ENCODE data around the gene UBE2D1. TPM values are rescaled to one million over a fixed set of nuclear protein-coding genes. Genes with fewer than 3 reads are reported as not detected.

The UBE2D1 gene
- total RNA-seq, 6 donors from 2014 or later, result 2.1 to 28.6 (median 16.4) TPM

DNA sequence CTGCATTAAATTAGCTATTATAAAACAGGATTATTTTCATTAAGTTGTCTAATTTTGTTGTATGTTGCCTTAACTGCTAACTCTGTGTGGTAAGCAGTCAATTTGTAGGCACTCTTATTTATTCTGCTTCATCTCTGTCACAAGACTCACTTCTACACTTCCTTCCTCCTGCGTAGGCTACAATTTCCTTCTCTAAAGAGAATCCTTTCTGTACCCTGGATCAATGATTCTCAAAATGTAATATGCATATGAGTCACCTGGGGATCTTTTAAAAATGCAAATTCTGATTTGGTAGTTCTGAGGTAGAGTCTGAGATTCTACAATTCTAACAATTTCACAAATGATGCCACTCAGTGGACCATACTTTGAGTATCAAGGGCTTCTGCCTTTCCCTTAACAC, 4.4 kb upstream of the UBE2D1 start:
- H3K27me3 ChIP-seq, result no peaks in the 10 kb centered on the region

DNA sequence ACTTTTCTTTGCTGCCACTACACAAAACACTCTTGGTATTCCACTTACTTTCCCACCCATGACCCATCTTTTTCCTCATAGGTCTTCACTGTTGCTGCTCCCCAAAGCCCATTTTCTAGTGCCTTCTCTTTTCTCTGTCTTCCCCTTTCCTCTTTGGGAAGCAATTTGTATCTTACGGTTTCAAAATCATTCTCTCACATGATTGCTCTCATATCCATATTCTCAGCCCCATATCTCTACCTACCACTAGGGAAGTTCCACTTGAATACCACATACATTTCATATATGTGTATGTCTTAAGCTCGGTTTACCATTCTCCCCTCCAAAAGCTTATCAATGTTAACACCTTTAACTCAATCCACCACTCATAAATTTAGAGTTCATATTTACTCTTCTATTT, 3.2 kb upstream of the UBE2D1 start:
- no peaks in the 10 kb centered on the region for H3K9me3 ChIP-seq
- no peaks in the 10 kb centered on the region for H3K36me3 ChIP-seq
- DNase-seq, result no peak
- no peaks in the 10 kb centered on the region for H3K27me3 ChIP-seq
- H3K27ac ChIP-seq, result no peak overlapping the region
- no peak overlapping the region for H3K4me3 ChIP-seq
- no peak for TF ChIP-seq POLR2A (IDR thresholded peaks at IDR 0.05)
- TF ChIP-seq, protein P1, sequence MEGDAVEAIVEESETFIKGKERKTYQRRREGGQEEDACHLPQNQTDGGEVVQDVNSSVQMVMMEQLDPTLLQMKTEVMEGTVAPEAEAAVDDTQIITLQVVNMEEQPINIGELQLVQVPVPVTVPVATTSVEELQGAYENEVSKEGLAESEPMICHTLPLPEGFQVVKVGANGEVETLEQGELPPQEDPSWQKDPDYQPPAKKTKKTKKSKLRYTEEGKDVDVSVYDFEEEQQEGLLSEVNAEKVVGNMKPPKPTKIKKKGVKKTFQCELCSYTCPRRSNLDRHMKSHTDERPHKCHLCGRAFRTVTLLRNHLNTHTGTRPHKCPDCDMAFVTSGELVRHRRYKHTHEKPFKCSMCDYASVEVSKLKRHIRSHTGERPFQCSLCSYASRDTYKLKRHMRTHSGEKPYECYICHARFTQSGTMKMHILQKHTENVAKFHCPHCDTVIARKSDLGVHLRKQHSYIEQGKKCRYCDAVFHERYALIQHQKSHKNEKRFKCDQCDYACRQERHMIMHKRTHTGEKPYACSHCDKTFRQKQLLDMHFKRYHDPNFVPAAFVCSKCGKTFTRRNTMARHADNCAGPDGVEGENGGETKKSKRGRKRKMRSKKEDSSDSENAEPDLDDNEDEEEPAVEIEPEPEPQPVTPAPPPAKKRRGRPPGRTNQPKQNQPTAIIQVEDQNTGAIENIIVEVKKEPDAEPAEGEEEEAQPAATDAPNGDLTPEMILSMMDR (IDR thresholded peaks at IDR 0.05), result no peak
- TF ChIP-seq POLR2AphosphoS5 (IDR thresholded peaks at IDR 0.05), result no peak
- no peak for TF ChIP-seq EP300 (IDR thresholded peaks at IDR 0.05)
- 73 to 80% methylated on average over 2 of the region's 2 CpGs for WGBS, 2 donors
- ATAC-seq (ENCODE audit: low FRiP score in 2 of 2), result no peak
- H3K4me1 ChIP-seq, result peaks cover 4 to 18% (median 12%) of the 10 kb centered on the region in 4 donors

More for the DNA sequence above, 4.4 kb upstream of the UBE2D1 start:
- Histone ChIP-seq H3K27ac (no peak overlapping the region), H3K4me1 (peaks cover 0 to 6% (median 4%) of the 10 kb centered on the region in 4 donors), H3K4me3 (no peak overlapping the region), H3K9me3 (no peaks in the 10 kb centered on the region), H3K36me3 (no peaks in the 10 kb centered on the region)
- WGBS, 2 donors, result 48 to 65% methylated on average over 1 of the region's 1 CpG
- DNase-seq (no peak), ATAC-seq (ENCODE audit: low FRiP score in 2 of 2) (no peak)
- TF ChIP-seq POLR2AphosphoS5 (IDR thresholded peaks at IDR 0.05) (no peak), EP300 (IDR thresholded peaks at IDR 0.05) (no peak), POLR2A (IDR thresholded peaks at IDR 0.05) (no peak)
- TF ChIP-seq, protein P1 (IDR thresholded peaks at IDR 0.05), result no peak

DNA sequence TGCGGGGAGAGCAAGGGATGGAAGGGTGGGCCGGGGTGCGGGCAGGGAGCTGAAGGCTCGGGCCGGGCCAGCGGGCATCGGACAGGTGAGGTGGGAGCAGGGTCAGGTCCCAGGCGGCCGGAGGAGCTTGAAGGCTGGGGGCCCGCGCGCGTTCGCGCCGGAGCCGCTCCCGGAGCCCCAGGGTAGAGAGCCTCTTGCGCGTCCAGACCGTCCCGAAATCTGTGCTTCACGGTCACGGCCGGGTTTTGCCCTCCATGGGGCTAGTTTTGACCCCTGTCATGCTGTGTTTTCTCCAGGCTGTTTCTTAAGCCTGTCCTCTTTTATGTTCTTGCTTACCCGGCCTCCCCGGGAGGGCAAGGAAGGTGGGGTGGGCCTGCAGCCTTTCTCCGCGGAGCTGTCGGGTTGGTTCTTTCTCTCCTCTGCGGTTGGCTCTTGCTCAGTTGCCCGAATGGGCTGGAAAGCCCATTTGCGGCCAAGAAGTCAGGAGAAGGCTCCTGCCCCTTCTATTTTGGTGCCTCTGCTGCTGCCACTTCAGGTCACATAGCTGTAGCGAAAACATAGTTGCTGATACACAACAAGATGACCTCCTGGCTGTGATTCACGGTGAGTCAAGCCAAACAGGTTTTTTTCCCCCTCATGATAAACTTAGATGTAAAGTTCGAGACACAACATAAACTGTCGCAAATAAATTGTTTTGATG, 650 bp downstream of the UBE2D1 start:
- Histone ChIP-seq H3K27me3 (no peaks in the 10 kb centered on the region), H3K4me3 (peak overlapping the region; percentile 66 to 97 (median 92)), H3K27ac (peak overlapping the region; percentile 81 to 94 (median 90)), H3K4me1 (peaks cover 4 to 30% (median 17%) of the 10 kb centered on the region in 4 donors), H3K36me3 (no peaks in the 10 kb centered on the region), H3K9me3 (no peaks in the 10 kb centered on the region)
- DNase-seq (peak; percentile 35 to 90), ATAC-seq (ENCODE audit: low FRiP score in 2 of 2) (peak; percentile 58 to 76)
- 4% methylated on average over 19 to 31 of the region's 37 CpGs for WGBS, 2 donors
- TF ChIP-seq, protein P1 (IDR thresholded peaks at IDR 0.05), result no peak
- TF ChIP-seq EP300 (IDR thresholded peaks at IDR 0.05) (no peak), POLR2A (IDR thresholded peaks at IDR 0.05) (no peak), POLR2AphosphoS5 (IDR thresholded peaks at IDR 0.05) (no peak)

DNA sequence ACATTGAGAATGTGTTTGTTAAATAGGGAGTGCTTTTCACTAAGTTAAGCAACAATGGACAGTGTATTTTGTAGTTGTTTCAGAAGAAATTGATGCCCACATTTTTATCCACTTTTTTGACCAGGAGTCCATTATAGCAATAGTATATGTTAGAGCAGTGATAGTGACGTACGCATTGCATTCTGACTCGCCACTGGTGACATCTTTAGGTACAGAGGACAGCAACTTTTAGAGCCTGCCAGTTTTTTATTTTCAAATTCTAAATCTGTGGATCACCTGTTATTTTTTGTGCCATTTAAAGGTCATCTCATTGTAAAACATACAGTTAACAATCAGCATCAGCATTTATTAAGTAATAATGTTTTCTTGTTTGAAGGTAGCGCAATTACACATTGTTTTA, 1.4 kb downstream of the UBE2D1 start:
- Histone ChIP-seq H3K4me3 (peak overlapping the region in 2 of 4 donors; percentile 89 to 96), H3K36me3 (no peaks in the 10 kb centered on the region), H3K9me3 (no peaks in the 10 kb centered on the region), H3K27me3 (no peaks in the 10 kb centered on the region), H3K4me1 (peaks cover 4 to 34% (median 17%) of the 10 kb centered on the region in 4 donors), H3K27ac (peak overlapping the region in 1 of 4 donors; percentile 90)
- WGBS, 2 donors, result 92 to 94% methylated on average over 4 of the region's 4 CpGs
- TF ChIP-seq EP300 (IDR thresholded peaks at IDR 0.05), result no peak
- no peak for TF ChIP-seq POLR2AphosphoS5 (IDR thresholded peaks at IDR 0.05)
- TF ChIP-seq POLR2A (IDR thresholded peaks at IDR 0.05), result no peak
- TF ChIP-seq, protein P1 (IDR thresholded peaks at IDR 0.05), result no peak
- ATAC-seq (ENCODE audit: low FRiP score in 2 of 2) (no peak), DNase-seq (no peak)

DNA sequence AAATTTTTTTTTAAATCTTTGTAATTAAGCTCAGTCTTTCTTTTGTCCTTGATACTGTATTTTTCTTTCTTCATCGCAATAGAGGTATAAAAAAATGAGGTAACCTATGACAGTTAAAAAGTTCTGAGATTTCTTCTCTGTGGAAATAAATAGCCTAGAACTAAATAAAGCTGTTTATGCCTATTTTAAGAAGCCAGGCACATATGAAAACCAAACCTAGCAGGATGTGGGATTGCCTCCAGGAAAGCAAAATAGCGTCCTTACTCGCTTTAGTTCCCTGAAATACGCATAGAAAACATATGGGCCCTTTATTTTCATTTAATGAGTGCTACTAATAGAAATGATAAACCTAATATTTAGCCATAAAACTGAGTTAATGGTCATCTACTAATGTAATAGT, 6.6 kb downstream of the UBE2D1 start:
- no peak for TF ChIP-seq POLR2A (IDR thresholded peaks at IDR 0.05)
- no peak for TF ChIP-seq EP300 (IDR thresholded peaks at IDR 0.05)
- TF ChIP-seq, protein P1 (IDR thresholded peaks at IDR 0.05), result no peak
- no peak for TF ChIP-seq POLR2AphosphoS5 (IDR thresholded peaks at IDR 0.05)
- ATAC-seq (ENCODE audit: low FRiP score in 2 of 2), result no peak

More for the DNA sequence above, 6.6 kb downstream of the UBE2D1 start:
- Histone ChIP-seq H3K36me3 (no peaks in the 10 kb centered on the region), H3K4me3 (no peak overlapping the region), H3K4me1 (peaks cover 0 to 19% (median 6%) of the 10 kb centered on the region in 4 donors), H3K27me3 (no peaks in the 10 kb centered on the region), H3K9me3 (no peaks in the 10 kb centered on the region), H3K27ac (no peak overlapping the region)
- WGBS, 2 donors, result 80 to 84% methylated on average over 4 of the region's 4 CpGs
- DNase-seq, result no peak

Measured in upper lobe of left lung (tissue), 6 donors.